GM12878 (cell line): ENCODE results near the gene PIERCE2. TPM values are rescaled to one million over a fixed set of nuclear protein-coding genes. Genes with fewer than 3 reads are reported as not detected.

Source experiments
- ATAC-seq: fragments of 200-7000 bp; cut with Tn5 transposase; 3 replicates; pipeline ENCODE4 v1.9.1; 2020; ENCODE audit warnings: mild to moderate bottlenecking, moderate library complexity
- BruUV-seq: library from RNA; stranded (reverse); fragments of 400-500 nt; replicated peaks from 2 replicates; lab custom pipeline; 2021; lab: Mats Ljungman, UMichigan
- CTCF ChIA-PET: fragments of 300-600 bp; sonication (Branson Sonifier 250); formaldehyde crosslinking; extraction: SDS; loops from one replicate; lab custom pipeline; 2021; ENCODE audit warnings: inconsistent platforms; lab: Yijun Ruan, JAX
- POLR2A ChIA-PET: fragments of 350-600 bp; formaldehyde crosslinking; extraction: SDS; loops from one replicate; lab custom pipeline; 2021; ENCODE audit warnings: inconsistent platforms; lab: Charles Lee
- RAD21 ChIA-PET: fragments of 300-600 bp; sonication (Branson Sonifier 250); formaldehyde crosslinking; loops from one replicate; lab custom pipeline; 2023; ENCODE audit warnings: antibody characterized with exemption; ENCODE audit not compliant: unreplicated experiment; lab: Charles Lee
- SMC1A ChIA-PET: fragments of 300-600 bp; sonication (Branson Sonifier 250); formaldehyde crosslinking; loops from one replicate; lab custom pipeline; 2023; ENCODE audit not compliant: unreplicated experiment, uncharacterized antibody; lab: Charles Lee
- DNase-seq: peaks from one replicate; pipeline ENCODE4 v3.0.0-alpha.2; 2011; ENCODE audit warnings: low read depth, low spot score
- FAIRE-seq: peaks from 3 replicates; lab custom pipeline; 2011; peaks lifted over from hg19 to GRCh38; lab: Jason Lieb, UNC
- H2AFZ ChIP-seq: 2 replicates; pipeline ENCODE4 v1.6.0; 2011; ENCODE audit warnings: low read depth, low read length, control low read depth; ENCODE audit not compliant: control insufficient read depth
- H3K27ac ChIP-seq: 2 replicates; pipeline ENCODE4 v1.5.1; 2011; ENCODE audit warnings: control low read depth; ENCODE audit not compliant: control insufficient read depth, insufficient read depth
- H3K27me3 ChIP-seq, 2 experiments: replicated peaks in 1 of 2; 2 replicates each; pipeline versions ENCODE4 v1.6.0 to v1.6.1; 2011; ENCODE audit warnings: low read length in 1 of 2; ENCODE audit not compliant: control insufficient read depth in 2 of 2, insufficient read depth in 2 of 2
- H3K36me3 ChIP-seq, 2 experiments: 2 replicates each; pipeline ENCODE4 v1.5.1; 2011; ENCODE audit warnings: low read length in 1 of 2; ENCODE audit not compliant: control insufficient read depth in 2 of 2, insufficient read depth in 2 of 2
- H3K4me1 ChIP-seq: 2 replicates; pipeline ENCODE4 v1.6.1; 2011; ENCODE audit warnings: mild to moderate bottlenecking, low read length, moderate library complexity, mixed read lengths; ENCODE audit not compliant: control insufficient read depth, insufficient read depth
- H3K4me2 ChIP-seq: 2 replicates; pipeline ENCODE4 v1.6.0; 2011; ENCODE audit warnings: control low read depth; ENCODE audit not compliant: control insufficient read depth, insufficient read depth
- H3K4me3 ChIP-seq: fragments of 200-600 bp; sonication (generic); 2 replicates; pipeline ENCODE4 v1.5.1; 2016
- H3K79me2 ChIP-seq: 2 replicates; pipeline ENCODE4 v1.6.0; 2011; ENCODE audit warnings: low read length; ENCODE audit not compliant: control insufficient read depth, insufficient read depth
- H3K9ac ChIP-seq: 2 replicates; pipeline ENCODE4 v1.8.0; 2011; ENCODE audit warnings: low read length, control low read depth, mixed read lengths; ENCODE audit not compliant: control insufficient read depth, insufficient read depth
- H3K9me3 ChIP-seq: replicated peaks from 3 replicates; pipeline ENCODE4 v1.5.1; 2011; ENCODE audit warnings: mild to moderate bottlenecking, low read length; ENCODE audit not compliant: control insufficient read depth, insufficient read depth
- H4K20me1 ChIP-seq: 2 replicates; pipeline ENCODE4 v1.6.0; 2011; ENCODE audit not compliant: control insufficient read depth, insufficient read depth
- IRF5 ChIP-seq: fragments of 450-650 bp; IDR thresholded peaks from 2 replicates; pipeline ENCODE4 v1.6.1; 2017; ENCODE audit warnings: borderline replicate concordance
- NR2F1 ChIP-seq: fragments of 450-650 bp; conservative IDR thresholded peaks from 2 replicates; pipeline ENCODE4 v1.6.1; 2017; ENCODE audit warnings: mild to moderate bottlenecking
- SREBF2 ChIP-seq: IDR thresholded peaks from 2 replicates; pipeline ENCODE4 v1.6.1; 2012; ENCODE audit warnings: mild to moderate bottlenecking, low read length
- ZBTB11 ChIP-seq: fragments of 450-650 bp; formaldehyde crosslinking; IDR thresholded peaks from 2 replicates; pipeline ENCODE4 v1.5.0; 2022; ENCODE audit warnings: mild to moderate bottlenecking, missing genetic modification characterization
- in situ Hi-C: fragments of 300-500 bp; cut with MboI; formaldehyde crosslinking; loops from 9 replicates; pipeline ENCODE4 v1.14.3; 2018; ENCODE audit warnings: mixed read lengths
- intact Hi-C: fragments of 100-400 bp; cut with micrococcal nuclease; formaldehyde crosslinking; loops from one replicate; pipeline ENCODE4 v1.14.2; 2022; ENCODE audit not compliant: unreplicated experiment
- polyA plus RNA-seq, 11 experiments: library from polyadenylated mRNA; depleted of rRNA in 4 of 11; unstranded in 6 of 11; stranded (reverse) in 5 of 11; fragments of >200 nt; fragmentation: Nextera tagmentation in 4 of 11; fragmentation: Illumina TruSeq in 1 of 11; extraction: Ambion mirVana in 4 of 11; extraction: Trizol in 1 of 11; gene quantifications; 1 replicate in 1 of 11; 2 replicates in 10 of 11; pipeline versions ENCODE4 v1.2.1 to v1.2.3, GENCODE V29; 2011 to 2016; ENCODE audit warnings: inconsistent platforms in 2 of 11, missing spikeins in 2 of 11, low read depth in 1 of 11
- total RNA-seq, 4 experiments: library from RNA; depleted of rRNA in 3 of 4; stranded (reverse); fragments of >200 nt in 3 of 4; fragmentation: Illumina TruSeq in 1 of 4; extraction: Trizol in 1 of 4; gene quantifications; 2 replicates each; pipeline versions ENCODE4 v1.2.1 to v1.2.3, GENCODE V29; 2013 to 2021

Gene PIERCE2
- total and polyA plus RNA-seq, 10 of the 15 experiments (the other 5 are each of a cell fraction or from before 2014, with no cell fraction given): 0.33 to 1.4 (median 0.89) TPM; not detected in 1

- TF ChIP-seq IRF5 (no peak), ZBTB11 (CRISPR knock-in tag) (no peak)
- TF ChIP-seq, all 136 proteins: peak for 0
Measured at GRCh38 chr15:55379095-55379494, 29.2 kb upstream of the PIERCE2 start (continued).

GRCh38 chr15:55381595-55381994 lies 26.7 kb upstream of the PIERCE2 start:
- BruUV-seq: no TSS peak
- intact Hi-C loops: no loop called here
- in situ Hi-C loops: no loop called here
- no peaks in the 10 kb centered on the region for H3K27me3 ChIP-seq
- ATAC-seq (no peak), FAIRE-seq (no peak), DNase-seq (no peak)
- H2AFZ ChIP-seq: no peak overlapping the region
- no peak overlapping the region for H3K27ac ChIP-seq
- no peaks in the 10 kb centered on the region for H3K9me3 ChIP-seq
- no peaks in the 10 kb centered on the region for H3K4me1 ChIP-seq
- POLR2A ChIA-PET: no interaction called here
- TF ChIP-seq SREBF2 (no peak), NR2F1 (no peak)
- RAD21 ChIA-PET: no interaction called here
- H3K4me2 ChIP-seq: no peak overlapping the region
- H3K36me3 ChIP-seq: peaks cover 0 to 3% of the 10 kb centered on the region in 2 experiments; a peak in 1 of 4 replicates
- no peak overlapping the region for H3K9ac ChIP-seq
- CTCF ChIA-PET: interaction anchor here (0.9 kb wide), 1 partner anchor 54 kb away, joined by 3 read pairs; no protein-coding TSS in a partner anchor
- H4K20me1 ChIP-seq: no peaks in the 10 kb centered on the region
- no peaks in the 10 kb centered on the region for H3K79me2 ChIP-seq
- SMC1A ChIA-PET: no interaction called here
- no peak overlapping the region for H3K4me3 ChIP-seq
